Fibroblast of peridontal ligament (primary cell): ENCODE measurements around the gene MGAT5.

Experiments
- DNase-seq: peaks from one replicate; pipeline ENCODE4 v3.0.0-alpha.2; 2010; ENCODE audit errors: extremely low read depth

Gene MGAT5

DNA sequence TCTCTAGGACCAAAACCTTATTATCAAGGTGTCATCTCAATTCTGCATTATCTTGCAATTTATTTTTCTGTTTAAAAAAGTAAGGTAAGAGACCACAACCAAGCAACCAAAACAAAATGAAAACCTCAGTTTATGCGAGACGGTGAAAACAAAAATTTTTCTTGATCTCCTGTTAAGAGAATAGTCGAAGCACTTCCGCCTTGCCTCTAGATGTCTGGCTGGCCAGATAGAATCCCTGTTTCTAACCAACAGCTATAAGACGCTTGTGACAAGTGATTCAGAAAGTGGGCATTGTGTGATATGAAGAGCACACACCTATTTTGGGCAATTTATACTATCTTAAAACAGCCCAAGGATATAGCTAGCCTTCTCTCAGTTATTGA is 51.2 kb downstream of the MGAT5 start:
- DNase-seq, result no peak

DNA sequence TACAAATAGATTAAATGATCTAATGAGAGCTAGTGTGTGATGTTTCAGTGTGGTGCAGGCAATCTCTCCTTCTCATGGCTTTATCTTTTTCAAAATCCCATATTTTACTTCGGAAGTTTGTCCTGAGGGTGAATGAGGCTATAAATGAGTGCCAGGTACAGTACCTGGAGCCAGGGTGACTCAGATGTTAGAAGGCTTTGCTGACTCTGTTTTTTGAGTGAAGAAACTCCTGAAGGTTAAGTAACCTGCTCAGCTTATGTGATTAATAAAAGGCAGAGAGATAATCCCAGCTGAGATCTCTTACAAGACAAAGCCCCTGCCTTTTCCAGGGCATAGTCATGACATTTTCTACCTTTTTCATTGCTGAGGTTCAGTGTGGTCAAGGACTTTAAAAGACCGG is 52.6 kb downstream of the MGAT5 start:
- DNase-seq, result no peak

DNA sequence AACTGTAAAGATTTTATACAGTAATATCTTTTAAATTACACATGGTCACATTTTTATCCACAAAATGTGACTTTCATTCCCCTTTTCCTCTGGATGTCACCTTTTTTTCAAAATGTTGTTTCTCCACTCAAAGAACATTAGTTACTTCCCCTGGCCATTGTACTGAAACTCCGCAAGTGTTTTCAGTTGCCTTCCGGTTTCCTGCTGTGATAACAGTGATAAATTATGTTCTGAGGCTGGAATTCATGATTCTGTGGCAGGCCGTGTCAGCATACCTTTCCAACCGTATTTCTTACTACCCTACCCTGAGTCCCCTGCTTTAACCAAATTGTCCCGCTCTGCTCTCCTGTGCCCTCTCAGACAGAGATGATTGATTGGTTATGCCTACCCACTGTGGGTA is 53.5 kb downstream of the MGAT5 start:
- no peak for DNase-seq

DNA sequence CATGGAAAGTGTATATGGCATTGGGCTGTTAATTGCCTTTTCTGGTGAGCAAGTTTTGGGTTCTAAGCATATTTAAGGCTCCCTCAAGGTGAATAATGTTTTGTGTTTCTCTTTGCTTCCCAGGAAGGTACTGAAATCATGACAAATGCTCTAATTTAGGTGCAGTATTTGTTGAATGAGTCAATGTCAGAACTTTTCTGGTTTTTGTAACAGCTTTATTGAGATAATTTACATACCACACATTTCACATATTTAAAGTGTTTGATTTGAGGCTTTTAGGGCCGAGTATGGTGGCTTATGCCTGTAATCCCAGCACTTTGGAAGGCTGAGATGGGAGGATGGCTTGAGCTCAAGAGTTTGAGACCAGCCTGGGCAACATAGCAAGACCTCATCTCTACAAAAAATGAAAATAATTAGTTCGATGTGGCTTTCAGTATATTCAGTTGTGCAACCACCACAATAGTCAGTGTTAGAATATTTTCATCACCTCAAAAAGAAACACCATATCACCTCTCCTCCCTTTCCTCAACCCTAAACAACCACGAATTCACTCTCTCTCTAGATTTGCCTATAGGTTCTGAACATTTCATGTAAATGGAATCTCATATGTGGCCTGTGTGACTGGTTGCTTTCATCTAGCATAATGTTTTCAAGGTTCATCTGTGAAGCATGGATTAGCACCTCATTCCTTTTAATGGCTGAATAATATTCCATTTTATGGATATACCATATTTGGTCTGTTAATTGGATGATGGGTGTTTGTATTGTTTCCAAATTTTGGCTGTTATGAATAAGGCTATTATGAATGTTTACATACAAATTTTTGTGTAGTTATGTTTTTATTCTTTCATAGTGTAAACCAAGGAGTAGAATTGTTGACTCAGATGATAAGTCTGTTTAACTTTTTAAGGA is 54.9 kb downstream of the MGAT5 start:
- DNase-seq, result no peak

GRCh38 chr2:134310107-134311079 is 56.5 kb downstream of the MGAT5 start:
- no peak for DNase-seq

DNA sequence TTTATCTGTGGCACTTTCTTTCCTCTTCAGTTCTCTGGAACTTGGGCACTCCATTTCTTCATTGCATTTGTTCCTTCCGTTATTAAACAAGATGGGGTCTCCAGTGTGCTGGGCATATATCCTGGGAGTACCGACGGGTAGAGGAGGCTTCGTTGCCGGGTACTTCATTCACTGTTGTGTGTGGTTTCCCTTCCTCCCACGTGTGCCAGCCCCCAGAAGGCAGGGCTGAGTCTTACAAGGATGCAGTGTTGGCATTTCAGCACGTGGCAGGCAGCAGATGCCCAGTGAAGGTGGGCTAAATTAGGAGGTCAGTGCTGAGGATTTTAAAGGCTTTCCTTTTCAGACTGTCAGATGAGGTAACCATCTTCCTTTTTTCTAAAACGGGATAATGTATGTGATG is 58.6 kb downstream of the MGAT5 start:
- DNase-seq, result no peak

GRCh38 chr2:134314202-134314601 is 60.3 kb downstream of the MGAT5 start:
- DNase-seq, result no peak

DNA sequence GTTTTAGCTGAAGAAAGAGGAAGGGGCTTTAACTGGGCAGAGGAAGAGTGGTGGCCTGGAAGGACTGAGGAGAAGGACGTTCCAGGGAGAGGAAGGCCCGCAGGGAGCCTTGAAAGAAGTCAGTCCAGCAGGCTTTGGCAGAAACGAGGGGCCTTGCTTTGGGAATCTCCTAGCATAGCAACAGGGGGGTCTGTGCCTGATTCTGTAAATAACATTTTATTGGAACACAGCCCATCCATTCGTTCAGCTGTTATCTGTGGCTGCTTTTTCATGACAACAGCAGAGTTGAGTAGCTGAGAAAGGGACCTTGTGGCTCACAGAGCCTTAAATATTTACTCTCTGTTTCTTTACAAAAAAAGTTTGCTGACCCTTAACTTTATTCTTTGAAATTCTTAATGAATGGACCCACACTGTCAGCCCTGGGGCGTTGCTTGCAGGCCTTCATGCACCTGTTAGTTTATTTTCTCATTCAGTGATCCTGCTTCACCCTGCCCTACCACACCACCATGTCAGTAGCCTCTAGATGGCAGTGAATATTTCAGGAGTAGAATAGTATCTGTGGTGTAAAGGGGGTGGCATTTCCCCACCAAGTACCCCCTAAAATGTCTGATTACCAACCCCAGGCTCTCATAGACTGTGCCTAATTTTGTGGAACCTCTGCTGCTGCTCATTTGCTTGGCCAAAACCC is 61.0 kb downstream of the MGAT5 start:
- no peak for DNase-seq

GRCh38 chr2:134315471-134315870 is 61.6 kb downstream of the MGAT5 start:
- no peak for DNase-seq

- DNase-seq, result no peak
Measured at GRCh38 chr2:134319596-134320254, 65.9 kb downstream of the MGAT5 start.

- DNase-seq, result no peak
Measured at GRCh38 chr2:134320930-134321329, 67.1 kb downstream of the MGAT5 start.

DNA sequence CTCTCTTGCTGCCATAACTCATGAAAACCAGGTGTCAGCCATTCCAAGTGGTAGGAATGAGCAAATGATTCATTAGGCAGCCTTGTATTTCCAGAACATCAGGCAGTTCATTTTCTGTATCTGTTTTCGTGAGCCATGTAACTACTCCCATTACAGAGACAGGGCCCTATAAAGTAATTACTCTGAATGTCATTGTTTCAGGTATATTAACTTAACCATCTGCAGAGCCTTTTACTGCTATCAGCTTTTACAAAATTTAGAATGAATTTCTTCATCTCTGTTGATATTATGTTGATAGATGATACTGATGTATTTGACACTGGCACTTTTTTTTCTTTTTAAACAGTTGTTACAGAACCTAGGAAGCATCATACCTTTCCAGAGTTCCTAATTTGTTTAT is 69.9 kb downstream of the MGAT5 start:
- no peak for DNase-seq

DNA sequence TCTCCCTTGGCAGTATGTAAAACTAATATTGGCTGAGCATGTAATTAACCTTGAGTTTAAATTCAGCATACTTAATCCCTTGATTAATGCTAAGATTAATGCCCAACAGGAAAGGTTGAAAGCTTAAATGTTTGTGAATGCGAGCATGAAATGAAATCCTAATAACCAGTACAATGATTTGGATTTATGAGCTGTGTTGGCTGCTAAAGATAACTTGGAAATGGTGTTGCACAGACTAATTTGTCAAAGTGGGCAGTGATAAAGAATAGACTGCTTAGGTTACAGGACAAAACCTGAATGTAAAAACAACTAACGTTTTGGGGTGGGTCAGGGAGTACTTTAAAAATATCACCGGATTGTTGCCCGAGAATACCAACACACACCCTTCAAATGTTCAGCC is 70.6 kb downstream of the MGAT5 start:
- DNase-seq, result no peak

DNA sequence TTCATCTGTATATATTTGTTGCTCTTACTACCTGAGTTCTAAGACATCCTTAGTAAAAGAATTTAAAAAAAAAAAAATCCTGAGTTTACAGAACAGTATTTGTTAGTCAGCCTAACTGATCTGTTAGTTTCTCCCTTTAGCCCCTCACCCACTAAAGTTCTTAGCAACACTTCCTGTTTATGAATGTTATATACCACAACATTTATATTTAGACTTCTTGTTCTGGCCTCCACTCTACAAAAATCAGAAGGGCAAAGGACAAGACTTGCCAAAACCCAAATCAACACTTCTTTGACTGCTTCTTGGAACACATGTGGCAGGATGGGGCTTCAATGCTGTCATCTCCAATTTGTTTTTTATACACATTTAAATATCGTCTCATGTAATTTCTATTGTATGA is 71.1 kb downstream of the MGAT5 start:
- DNase-seq, result no peak

DNA sequence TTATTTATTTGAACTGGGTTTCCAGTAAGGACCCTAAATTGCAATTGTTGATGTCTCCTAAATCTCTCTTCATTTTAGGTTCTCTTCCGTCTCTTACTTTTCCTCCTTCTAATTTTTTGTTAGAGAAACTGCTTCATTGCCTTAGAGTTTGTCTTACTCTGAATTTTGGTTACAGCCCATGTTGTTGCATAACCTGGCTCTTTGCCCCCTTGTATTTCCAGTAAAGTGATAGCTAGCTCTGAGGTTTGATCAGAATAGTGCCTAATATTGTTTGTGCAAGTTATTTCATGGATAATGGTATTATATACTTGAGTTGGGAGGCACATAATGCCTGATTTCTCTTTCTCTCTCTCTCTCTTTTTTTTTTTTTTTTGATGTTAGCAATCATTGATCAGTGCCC is 71.8 kb downstream of the MGAT5 start:
- DNase-seq, result peak; percentile 45

- DNase-seq, result peak; percentile 53
Measured at GRCh38 chr2:134327367-134327766, 73.5 kb downstream of the MGAT5 start.

DNA sequence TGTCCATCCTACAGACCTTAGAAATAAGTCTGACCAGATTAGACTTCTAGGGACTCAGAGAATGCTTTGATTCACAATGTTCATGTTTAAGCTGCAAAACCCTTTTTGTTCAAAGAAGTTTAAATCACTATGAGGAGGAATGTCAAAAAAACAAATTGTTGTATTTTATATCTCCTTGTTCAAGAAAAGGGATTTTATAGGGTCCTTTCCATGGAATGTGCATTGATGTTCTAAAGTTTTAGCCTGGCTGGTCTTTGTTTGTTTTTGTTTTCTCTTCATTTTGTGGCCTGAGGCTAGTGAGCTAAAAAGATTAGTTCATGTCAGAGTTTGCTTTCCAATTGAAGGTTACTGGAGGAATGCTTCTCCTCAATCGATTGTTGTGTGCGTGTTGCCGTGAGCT is 77.2 kb downstream of the MGAT5 start:
- no peak for DNase-seq

- DNase-seq, result peak; percentile 11
Measured at GRCh38 chr2:134333646-134334189, 79.8 kb downstream of the MGAT5 start.

DNA sequence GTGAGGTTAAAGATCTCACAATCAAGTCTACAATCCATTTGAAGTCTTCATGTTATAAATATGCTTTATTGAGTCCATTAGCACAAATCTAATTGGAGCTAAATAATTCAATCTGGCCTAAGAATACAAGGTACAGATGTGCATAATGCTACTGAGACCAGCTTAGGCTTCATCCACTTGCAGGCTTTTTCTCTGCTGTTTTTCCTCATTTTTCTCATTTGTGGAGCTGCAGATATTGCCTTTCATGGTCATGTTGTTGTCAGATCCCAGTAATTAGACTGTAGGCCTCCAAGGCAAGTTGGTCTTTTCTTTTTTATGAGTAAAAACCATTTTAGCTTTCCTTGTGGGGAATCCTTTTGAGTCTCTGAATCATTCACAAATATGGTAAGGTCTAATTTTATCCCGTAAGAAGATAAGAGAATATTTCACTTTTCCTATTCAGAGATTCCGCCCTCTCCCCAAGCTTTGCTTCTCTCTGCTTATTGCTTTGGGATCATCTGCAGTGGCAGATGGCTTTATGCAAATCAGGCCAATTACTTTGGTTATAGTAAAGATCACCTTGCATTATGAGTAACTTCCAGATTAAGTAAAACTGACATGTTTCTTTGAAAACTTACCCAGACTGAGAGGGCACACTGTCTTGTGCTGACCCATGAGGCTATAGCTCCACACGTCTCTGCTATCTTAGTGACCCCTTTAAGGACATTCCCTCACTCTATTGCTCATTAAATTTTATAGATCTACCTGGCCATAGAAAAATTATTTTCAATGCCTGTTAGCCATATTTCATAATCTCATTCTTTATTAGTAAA is 80.9 kb downstream of the MGAT5 start:
- no peak for DNase-seq

DNA sequence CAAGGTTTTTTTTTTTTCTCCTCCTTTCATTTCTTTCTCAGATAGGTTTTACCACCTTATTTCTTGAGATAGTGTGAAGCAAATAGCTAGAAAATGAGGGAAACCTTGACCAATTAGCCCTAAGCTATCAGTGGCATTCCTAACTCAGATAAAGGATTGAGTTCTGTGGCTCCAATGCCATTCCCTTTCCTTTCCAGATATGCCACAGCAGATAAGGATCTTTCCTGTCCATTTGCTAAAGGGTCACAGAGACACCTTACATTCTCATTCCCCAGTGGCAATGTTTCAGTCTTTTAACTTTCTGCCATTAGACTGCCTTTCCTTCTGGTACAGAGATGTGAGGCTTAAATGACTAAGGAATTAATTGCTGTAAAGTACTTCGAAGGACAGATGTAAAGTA is 81.7 kb downstream of the MGAT5 start:
- DNase-seq, result no peak
